ENCODE results near the gene PPP3R2.
"Not testable (repeated sequence)": the region's sequence is repeated elsewhere in the genome, so short reads cannot be mapped to it uniquely, and the experiment has no call there.

Gene PPP3R2

DNA sequence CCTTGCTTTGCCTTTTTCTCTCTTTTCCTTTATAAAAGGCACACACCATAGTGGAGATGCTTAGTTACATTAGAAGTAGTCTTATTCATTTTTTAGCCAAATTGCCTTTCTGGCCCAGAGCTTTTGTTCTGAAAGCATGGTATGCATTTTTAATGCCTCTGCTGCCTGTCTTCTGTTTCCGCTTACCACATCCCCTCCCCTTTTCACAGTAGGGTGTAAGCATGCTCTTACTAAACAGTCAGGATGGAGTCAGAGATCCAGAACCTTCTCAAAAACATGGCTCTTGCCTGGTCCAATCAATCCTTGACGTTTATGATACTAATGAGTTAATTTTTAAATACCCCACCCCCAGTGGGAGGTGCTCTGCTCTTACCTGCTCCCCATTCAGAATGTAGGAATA, 22.5 kb downstream of the PPP3R2 start:
- Histone ChIP-seq H3K4me1 (ENCODE audit: insufficient read depth, low read length) (peaks cover 16% of the 10 kb centered on the region), H3K9ac (ENCODE audit: low read depth, low read length) (no peak overlapping the region), H3K36me3 (ENCODE audit: insufficient read depth, low read length) (peaks cover 5% of the 10 kb centered on the region; the same call in 1 of the 2 replicates), H3K9me3 (ENCODE audit: control insufficient read depth, insufficient read depth, low read length) (no peaks in the 10 kb centered on the region)

DNA sequence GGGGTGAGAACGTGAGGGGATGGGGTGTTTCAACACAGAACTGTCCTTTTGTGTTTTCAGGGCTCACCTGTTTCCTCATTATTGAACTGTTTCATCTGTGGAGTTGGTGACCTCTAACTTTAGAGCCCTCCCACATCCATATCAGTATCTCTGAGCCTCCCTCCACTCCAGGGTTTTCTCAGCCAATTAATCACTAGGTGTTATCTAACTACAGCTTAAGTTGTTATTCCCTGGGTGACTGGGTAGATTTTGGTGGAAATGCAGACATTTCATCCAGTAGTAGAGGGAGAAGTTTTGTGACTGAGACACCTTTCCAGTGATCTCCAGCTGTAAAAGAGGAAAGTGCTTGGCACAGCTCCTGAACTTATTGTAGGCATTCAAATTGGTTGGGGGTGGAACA, 23.7 kb downstream of the PPP3R2 start:
- H3K9me3 ChIP-seq (ENCODE audit: control insufficient read depth, insufficient read depth, low read length), result no peaks in the 10 kb centered on the region
- H3K9ac ChIP-seq (ENCODE audit: low read depth, low read length), result no peak overlapping the region
- H3K4me1 ChIP-seq (ENCODE audit: insufficient read depth, low read length), result peaks cover 16% of the 10 kb centered on the region
- H3K36me3 ChIP-seq (ENCODE audit: insufficient read depth, low read length), result peaks cover 5% of the 10 kb centered on the region; the same call in 1 of the 2 replicates

DNA sequence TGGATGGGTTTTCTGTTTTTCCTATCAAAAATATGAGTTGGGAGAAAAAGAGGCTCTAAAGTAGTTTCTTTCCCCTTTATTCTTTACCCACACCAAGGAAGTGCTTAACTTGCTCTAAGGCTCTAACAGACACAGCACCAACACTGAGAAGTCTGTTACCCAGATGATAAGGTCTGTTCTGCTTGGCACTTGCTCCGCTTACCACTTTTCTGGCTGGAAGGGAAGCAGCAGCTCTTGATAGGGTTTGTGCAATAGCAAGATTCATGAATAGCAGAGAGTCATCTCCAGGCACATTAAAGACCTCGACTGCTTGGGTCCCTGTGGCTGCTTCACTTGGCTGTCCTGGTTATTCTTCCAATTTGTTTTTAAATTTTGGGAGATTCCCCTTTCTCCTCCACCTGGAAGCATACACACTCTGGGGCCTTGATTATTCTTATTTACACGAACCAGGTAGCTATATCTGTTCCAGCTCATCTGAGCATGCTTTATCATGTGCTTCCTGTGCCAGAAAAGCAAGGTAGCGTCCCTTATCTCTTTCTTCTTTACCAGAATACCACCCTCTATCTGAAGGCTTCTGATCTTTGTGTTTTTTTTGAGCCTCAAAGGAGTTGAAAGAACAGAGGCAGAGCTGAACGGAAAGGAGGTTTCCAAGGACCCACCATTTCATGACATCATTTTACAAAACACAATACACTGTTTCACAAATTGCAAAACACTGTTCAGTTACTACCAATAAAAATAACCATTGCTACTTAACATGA, 24.8 kb downstream of the PPP3R2 start:
- Histone ChIP-seq H3K9ac (ENCODE audit: low read depth, low read length) (no peak overlapping the region), H3K9me3 (ENCODE audit: control insufficient read depth, insufficient read depth, low read length) (no peaks in the 10 kb centered on the region), H3K36me3 (ENCODE audit: insufficient read depth, low read length) (peaks cover 5% of the 10 kb centered on the region; the same call in 1 of the 2 replicates), H3K4me1 (ENCODE audit: insufficient read depth, low read length) (peaks cover 16% of the 10 kb centered on the region)

DNA sequence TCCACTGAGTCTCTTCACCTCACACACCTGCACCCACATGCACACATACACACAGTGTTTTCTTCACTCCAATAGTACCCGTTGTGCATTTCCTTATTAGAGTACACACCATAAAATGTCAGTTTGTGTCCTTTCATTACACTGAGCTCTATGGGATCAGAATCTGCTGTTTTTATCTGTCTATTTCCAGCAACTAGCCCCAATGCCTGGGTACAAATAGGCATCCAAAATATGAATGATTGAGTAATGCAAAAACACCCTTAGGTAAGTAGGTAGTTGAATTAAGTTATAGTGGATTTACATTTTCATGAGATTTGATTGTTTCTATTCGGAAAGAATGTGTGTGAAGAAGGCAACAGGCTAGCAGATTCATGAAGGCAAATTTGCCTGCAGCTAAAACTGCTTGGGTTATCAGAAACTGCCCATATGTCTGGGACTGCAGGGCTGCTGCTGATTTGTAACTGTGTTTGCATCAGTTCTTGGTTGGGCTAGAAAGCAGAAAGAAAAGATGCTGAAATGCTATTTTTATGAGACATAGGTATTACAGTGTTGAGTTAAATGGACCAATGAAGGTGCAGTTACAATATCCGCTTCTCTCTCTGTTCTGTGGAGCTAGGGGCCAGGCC, 26.9 kb downstream of the PPP3R2 start:
- Histone ChIP-seq H3K9ac (ENCODE audit: low read depth, low read length) (no peak overlapping the region), H3K36me3 (ENCODE audit: insufficient read depth, low read length) (peaks cover 5% of the 10 kb centered on the region; the same call in 1 of the 2 replicates), H3K4me1 (ENCODE audit: insufficient read depth, low read length) (peaks cover 12% of the 10 kb centered on the region), H3K9me3 (ENCODE audit: control insufficient read depth, insufficient read depth, low read length) (no peaks in the 10 kb centered on the region)

DNA sequence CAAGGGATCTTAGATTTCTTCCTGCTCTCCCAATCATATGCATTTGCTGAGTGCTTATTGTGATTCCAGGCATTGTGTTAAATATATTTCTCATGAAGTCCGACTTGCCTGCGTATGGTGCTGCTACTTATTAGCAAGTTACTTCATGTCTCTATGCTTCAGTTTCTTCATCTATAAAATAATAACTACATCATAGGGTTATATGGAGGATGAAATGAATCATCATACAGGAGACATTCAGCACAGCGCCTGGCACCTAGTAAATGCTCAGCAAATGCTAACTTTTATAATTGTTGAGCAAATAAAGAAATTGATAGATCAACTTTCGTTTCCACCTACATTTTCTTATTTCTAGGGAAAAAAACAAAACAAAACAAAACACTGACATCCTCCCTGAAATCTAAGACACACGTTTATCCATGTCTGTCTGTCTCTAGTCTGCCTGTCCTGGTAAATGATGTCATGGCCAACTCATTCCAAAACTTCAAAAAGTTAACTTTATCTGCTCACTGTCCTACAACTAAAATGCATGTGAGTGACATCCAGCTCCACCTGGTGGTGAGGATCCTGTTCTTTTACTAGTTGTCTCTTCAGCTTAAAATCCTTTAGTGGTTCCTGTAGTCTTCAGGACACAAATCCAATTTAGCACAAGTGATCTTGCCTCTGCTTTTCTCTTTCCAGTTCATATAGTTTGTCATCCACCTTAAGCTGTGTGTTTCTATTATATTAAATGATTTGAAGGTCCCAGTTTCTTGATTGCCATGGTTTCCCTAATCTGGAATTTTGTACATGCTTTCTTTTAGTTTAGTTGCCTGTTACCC, 27.7 kb downstream of the PPP3R2 start:
- peaks cover 11% of the 10 kb centered on the region for H3K36me3 ChIP-seq (ENCODE audit: insufficient read depth, low read length)

DNA sequence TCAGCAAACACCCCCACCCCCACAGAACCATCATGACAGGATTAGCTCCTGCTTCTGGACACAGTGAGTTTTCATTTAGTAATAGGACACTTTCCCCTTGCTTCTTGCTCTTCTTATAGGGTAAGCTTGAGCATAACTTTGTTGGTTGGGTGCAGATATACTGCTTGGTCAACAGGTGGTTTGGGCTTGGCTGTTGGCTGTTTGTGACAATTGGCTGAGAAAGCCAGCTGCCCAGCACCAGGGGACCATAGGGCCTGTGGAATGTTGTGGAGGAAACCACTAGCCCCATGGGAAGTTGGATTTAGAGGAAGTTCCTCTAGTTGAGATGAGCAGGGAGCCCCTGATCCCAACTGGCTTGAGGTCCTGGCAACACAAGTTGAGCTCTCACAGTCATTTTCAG, 30.5 kb downstream of the PPP3R2 start:
- Histone ChIP-seq H3K9ac (ENCODE audit: low read depth, low read length) (no peak overlapping the region), H3K36me3 (ENCODE audit: insufficient read depth, low read length) (peaks cover 14% of the 10 kb centered on the region), H3K9me3 (ENCODE audit: control insufficient read depth, insufficient read depth, low read length) (no peaks in the 10 kb centered on the region), H3K4me1 (ENCODE audit: insufficient read depth, low read length) (no peaks in the 10 kb centered on the region)

More for the DNA sequence above, 27.7 kb downstream of the PPP3R2 start:
- H3K4me1 ChIP-seq (ENCODE audit: insufficient read depth, low read length), result peaks cover 5% of the 10 kb centered on the region
- no peak overlapping the region for H3K9ac ChIP-seq (ENCODE audit: low read depth, low read length)
- no peaks in the 10 kb centered on the region for H3K9me3 ChIP-seq (ENCODE audit: control insufficient read depth, insufficient read depth, low read length)

DNA sequence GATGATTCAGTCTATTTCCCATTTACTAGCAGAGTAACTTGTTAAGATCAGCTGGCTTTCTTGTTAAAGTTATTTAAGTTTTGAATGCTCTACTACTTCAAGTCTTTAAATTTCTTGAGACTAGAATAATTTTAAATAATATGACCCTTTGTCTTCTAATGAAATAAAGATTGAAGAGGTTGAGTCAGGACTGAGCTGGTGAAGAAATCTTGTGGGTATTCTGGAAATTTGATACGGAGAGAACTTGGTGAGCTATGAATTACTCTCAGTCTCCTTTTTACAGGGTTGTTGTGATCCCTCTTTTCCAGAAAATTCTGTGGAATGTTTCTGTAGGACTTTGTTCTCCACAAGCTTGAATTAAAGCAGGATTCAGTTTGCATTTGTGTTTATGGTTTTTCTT, 31.8 kb downstream of the PPP3R2 start:
- Histone ChIP-seq H3K9me3 (ENCODE audit: control insufficient read depth, insufficient read depth, low read length) (no peaks in the 10 kb centered on the region), H3K9ac (ENCODE audit: low read depth, low read length) (no peak overlapping the region), H3K36me3 (ENCODE audit: insufficient read depth, low read length) (peaks cover 18% of the 10 kb centered on the region), H3K4me1 (ENCODE audit: insufficient read depth, low read length) (no peaks in the 10 kb centered on the region)

DNA sequence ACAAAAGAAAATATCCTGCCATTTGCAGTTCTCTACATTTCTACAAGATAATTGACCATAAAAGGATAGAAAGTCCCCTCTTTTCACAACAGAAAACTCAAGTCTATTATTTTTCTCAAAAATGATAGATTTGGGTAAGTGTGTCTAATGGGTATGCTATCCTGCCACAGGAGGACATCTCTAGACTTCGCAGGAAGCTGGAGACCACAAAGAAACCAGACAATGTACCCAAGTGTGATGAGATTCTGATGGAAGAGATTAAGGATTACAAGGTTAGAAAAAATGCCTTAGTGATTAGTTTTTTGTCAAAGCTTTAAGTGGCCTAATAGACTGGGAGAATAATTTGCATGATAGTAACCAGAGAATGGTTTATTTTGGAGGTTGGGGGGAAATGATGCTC, 33.0 kb downstream of the PPP3R2 start:
- Histone ChIP-seq H3K36me3 (ENCODE audit: insufficient read depth, low read length) (peaks cover 19% of the 10 kb centered on the region), H3K9me3 (ENCODE audit: control insufficient read depth, insufficient read depth, low read length) (no peaks in the 10 kb centered on the region), H3K4me1 (ENCODE audit: insufficient read depth, low read length) (no peaks in the 10 kb centered on the region), H3K9ac (ENCODE audit: low read depth, low read length) (no peak overlapping the region)

DNA sequence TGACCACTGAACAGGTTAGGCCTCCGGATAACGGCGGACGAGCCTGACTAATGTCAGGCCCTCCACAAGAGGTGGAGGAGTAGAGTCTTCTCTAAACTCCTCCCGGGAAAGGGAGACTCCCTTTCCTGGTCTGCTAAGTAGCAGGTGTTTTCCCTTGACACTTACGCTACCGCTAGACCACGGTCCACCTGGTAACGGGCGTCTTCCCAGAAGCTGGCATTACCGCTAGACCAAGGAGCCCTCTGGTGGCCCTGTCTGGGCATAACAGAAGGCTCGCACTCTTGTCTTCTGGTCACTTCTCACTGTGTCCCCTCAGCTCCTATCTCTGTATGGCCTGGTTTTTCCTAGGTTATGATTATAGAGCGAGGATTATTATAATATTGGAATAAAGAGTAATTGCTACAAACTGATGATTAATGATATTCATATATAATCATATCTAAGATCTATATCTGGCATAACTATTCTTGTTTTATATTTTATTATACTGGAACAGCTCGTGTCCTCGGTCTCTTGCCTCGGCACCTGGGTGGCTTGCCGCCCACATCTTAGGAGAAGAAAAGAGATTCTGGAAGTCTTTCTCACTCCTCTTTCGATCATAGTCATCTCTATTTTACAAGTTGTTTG, 45.2 kb downstream of the PPP3R2 start:
- H3K9ac ChIP-seq (ENCODE audit: low read depth, low read length); H3K9me3 ChIP-seq (ENCODE audit: control insufficient read depth, insufficient read depth, low read length); H3K4me1 ChIP-seq (ENCODE audit: insufficient read depth, low read length): not testable (repeated sequence)
- peaks cover 25% of the 10 kb centered on the region for H3K36me3 ChIP-seq (ENCODE audit: insufficient read depth, low read length)

DNA sequence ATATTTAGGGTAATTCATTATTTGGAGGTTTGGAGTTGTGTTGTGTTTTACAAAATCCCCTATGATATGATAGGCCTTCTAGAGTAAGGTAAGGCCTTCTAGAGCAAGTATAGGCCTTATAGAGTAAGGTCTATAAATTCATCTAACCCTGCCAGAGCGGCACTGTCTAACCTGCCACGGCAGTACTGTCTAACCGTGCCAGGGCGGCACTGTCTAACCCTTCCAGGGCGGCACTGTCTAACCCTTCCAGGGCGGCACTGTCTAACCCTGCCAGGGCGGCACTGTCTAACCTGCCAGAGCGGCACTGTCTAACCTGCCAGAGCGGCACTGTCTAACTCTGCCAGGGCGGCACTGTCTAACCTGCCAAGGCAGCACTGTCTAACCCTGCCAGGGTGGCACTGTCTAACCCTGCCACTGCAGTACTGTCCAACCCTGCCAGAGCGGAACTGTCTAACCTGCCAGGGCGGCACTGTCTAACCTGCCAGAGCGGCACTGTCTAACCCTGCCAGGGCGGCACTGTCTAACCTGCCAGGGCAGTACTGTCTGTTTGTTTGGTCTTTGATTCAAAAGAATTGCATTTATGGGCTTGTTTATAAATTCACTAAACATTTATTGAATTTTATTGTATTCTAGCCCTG, 51.6 kb downstream of the PPP3R2 start:
- Histone ChIP-seq H3K4me1 (ENCODE audit: insufficient read depth, low read length) (no peaks in the 10 kb centered on the region), H3K36me3 (ENCODE audit: insufficient read depth, low read length) (peaks cover 5% of the 10 kb centered on the region; the same call in 1 of the 2 replicates), H3K9me3 (ENCODE audit: control insufficient read depth, insufficient read depth, low read length) (no peaks in the 10 kb centered on the region), H3K9ac (ENCODE audit: low read depth, low read length) (no peak overlapping the region)
